Suppressor macrophage treated with lipopolysaccharide for 4 hours (primary cell): Measurements from ENCODE around the gene CARMIL3.

Source experiments
- DNase-seq: peaks from one replicate; pipeline ENCODE4 v3.0.0-alpha.2; 2020

CARMIL3 gene

GRCh38 chr14:24062216-24062980 is 10.6 kb downstream of the CARMIL3 start:
- DNase-seq: no peak

GRCh38 chr14:24063263-24063836 is 11.5 kb downstream of the CARMIL3 start:
- DNase-seq: no peak

GRCh38 chr14:24064091-24064795 is 12.4 kb downstream of the CARMIL3 start:
- no peak for DNase-seq

GRCh38 chr14:24064856-24065255 is 13.0 kb downstream of the CARMIL3 start:
- DNase-seq: no peak

DNA sequence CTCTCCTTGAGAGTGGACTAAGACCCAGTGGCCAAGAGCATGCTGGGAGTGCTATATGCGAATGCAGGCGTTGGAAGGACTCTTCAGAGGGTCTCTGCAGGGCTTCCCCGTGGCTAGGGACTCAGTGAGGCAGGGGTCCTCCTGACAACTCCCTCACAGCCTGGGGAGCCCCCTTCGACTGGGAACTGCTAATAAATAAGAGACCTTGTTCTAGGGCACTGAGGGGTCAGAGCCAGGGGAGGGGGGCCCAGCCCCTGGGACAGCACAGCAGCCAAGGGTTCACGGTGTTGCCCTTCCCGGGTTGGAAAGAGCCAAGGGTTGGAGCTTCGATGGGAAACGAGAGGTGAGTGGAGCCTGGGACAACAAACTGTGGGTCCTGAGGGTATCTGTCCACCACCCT is 13.6 kb downstream of the CARMIL3 start:
- no peak for DNase-seq

DNA sequence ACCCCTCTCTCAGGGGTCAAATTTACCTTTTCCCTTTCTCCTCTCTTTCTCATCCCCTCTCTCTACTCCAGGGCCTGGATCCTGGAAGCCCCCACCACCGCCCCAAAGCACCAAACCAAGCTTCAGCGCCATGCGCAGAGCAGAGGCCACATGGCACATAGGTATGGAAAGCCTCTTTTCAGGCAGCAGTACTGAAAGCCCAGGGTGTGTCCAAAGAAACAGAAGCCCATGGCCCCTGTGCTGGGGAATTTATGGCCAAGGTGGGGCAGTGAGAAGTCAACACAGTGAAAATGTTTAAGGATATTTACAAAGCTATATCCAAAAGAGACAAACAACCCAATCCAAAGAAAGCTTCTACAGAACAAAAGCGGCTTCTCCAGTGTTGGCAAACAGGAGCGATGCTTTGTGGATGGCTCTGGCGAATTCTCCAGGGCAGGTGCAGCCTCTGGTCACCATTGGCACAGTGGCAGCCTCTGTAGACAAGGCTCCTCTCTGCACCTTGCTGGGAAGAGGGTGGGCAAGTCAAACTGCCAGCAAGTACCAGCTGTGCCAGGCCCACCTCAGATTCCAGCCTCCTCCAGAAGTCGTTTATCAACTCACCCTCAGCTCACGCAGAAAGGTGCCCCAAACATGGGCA is 14.8 kb downstream of the CARMIL3 start:
- DNase-seq: no peak

DNA sequence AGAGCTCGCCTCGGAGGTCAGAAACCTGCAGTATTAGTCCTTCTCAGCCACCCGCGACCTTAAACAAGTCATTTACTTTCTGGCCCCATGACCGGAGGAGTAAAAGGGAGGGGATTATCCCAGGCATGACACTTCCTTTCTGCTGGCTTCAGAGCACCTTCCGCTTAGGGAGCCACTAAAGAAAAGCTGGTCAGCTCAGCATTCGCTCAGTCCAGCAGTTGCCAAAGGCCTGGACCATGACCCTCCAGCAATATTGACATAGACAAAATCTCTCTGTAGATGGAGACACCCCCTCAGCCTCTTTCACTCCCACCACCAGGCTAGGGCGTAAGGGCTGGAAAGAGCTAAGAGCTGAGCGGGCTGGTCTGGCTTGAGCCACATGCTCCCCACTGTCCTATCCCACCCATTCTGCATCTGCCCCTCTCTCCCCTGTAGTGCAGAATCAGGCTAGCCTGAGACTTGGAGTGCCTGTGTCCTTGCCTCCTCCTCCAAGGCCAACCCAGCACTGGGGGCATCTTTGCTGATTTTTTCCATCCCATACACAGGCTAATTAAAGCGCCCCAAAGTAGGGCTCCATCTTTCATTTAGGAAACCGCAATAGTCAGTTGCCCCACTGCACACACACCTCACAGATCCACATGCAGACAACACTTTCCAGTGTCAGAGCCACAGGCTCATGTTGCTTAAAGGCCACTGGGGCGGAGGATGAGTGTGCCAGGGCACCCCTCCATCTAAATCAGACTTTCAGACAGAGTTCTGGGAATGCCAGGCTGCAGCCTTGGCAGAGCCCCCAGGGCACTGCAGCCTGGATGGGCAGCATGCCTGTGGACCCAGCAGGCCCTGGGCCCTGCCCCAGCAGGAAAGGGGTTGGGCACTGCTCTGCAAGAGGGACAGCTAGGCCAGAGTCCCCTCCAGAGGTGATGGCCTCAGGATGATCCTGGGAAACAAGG is 15.6 kb downstream of the CARMIL3 start:
- DNase-seq: no peak

DNA sequence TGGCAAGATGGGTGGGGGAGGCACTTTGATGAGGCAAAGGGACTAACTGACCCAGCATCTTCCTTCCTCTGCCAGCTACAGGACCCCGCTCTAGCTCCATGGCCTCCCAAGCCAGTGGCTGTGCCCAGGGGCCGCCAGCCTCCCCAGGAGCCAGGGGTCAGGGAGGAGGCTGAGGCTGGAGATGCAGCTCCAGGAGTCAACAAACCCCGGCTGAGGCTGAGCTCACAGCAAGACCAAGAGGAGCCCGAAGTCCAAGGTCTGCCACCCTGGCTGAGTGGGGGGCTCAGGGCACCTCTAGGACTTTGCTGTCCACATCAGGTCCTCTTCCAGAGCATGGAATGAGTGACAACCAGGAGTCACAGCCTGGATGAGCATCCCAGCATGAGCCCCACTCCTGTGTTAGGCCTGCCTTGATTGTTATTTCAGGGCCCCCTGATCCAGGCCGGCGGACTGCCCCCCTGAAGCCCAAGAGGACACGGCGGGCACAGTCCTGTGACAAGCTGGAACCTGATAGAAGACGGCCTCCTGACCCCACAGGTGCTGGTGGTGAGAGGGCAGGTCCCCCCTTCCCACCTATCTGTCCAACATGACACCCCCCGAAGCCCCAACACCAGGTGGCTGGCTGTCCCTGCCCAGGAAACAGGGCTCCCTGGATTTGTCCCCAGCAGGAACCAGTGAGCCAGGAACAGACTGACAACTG is 17.1 kb downstream of the CARMIL3 start:
- DNase-seq: no peak

DNA sequence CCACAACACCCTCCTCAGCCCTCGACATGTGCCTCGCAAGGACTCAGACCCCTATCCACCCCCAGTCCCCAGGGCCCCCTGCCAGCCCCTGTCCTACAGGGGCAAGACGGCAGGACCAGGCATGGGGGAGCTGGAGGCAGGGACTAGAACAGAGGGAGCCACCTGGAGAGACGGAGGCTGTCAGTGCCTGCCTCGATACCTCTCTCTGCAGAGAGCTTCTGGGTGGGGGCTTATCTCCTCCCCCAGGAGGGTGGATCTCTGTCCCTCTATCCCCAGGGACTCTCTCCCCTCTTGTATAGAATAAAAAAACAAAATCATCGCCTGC is 17.6 kb downstream of the CARMIL3 start:
- DNase-seq: no peak

DNA sequence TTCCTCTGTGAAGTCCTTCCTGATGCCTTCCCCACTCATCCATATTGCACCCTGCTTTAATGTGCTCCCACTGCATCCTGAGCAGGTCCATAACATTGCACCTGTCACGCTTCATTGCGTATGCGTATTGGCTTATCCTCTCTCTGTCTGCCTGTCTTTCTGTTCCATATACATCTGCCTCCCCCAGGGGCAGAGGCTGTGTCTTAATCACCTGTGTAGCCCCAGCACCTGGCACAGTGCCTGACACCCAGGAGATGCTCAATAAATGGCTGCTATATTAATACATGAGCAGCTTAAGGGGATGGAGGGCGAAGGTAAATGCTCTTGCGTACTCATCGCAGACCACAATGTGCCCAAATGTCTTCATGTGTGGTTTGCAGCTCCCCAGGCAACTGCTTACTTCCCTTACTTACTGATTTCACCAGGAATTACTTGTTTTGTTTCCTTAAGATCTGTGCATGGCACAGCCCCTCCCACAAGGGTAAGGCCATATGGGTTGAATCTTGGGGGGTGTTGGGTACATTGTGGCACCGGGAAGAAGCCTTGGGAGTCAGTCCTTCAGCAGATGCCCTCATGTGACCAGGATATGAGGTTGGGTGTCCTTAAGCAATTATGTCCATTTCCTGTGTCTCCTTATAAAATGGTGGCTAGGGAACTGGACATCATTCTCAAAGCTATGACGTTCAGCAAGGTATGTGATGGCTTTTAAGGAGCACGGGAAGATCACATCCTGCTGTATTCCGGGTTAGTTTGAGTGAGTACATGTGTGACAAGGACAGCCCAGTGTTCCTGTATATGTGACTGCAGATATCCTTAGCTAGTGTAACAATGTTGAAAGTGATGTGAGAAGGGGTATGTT is 18.7 kb downstream of the CARMIL3 start:
- DNase-seq: no peak

DNA sequence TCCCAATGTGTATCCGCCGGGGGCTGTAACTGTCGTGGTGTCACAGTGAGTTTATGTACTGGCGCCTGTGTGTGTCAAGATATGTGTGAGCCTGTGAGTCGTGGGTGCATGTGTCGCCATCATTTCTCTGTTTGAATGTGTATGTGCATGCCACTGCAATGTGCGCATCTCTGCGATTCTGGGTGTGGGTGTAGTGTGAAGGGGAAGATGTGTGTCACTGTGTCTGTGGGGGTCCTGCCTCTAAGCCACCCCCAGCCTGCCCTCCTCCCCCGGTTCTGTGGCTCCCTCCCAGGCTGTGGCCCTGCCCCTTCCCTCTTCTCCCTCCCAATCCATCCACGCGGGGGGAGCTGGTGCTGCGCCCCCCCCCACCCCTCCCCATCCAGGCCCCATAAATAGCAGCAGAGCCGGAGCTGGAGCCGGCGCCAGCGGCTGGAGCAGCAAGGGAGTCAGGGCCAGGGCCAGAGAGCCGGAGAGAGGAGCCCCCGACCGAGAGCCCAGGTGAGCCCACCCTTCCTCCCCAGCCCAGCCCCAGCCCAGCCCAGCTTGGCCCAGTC is 19.4 kb downstream of the CARMIL3 start, which contains the start of gene CPNE6:
Gene CPNE6 (plus strand): TSS at position 419 of the 554 bp plus-strand sequence. CDS start 1,375 bp downstream, outside the sequence.
- DNase-seq: no peak

DNA sequence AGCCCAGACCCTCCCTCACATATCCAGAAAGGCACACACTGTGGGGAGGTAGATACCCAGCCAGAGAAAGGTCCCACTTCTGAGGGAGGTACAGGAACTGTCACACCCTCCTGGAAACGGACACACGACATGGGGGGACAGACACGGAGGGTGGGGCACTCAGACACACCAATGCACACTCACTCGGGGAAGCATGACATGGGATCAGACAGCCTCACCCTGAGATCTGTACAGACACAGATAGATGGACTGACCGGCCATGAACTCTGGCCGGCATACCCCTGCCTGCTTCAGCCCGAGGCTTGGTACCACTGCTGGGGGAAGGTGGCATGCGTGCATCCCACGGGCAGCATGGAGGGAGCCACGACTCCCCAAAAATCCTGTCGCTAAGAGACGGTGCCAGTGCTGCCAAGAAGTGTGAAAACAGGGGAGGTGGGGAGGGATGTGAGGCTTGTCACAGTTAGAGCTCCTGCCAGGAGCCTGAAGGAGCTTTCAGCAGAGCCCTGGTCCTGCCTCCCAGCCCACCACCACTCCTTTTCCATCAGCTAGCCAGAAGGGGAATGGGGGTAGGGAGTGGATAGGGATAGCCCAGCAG is 20.1 kb downstream of the CARMIL3 start:
- no peak for DNase-seq

GRCh38 chr14:24072436-24072835 is 20.6 kb downstream of the CARMIL3 start:
- no peak for DNase-seq

DNA sequence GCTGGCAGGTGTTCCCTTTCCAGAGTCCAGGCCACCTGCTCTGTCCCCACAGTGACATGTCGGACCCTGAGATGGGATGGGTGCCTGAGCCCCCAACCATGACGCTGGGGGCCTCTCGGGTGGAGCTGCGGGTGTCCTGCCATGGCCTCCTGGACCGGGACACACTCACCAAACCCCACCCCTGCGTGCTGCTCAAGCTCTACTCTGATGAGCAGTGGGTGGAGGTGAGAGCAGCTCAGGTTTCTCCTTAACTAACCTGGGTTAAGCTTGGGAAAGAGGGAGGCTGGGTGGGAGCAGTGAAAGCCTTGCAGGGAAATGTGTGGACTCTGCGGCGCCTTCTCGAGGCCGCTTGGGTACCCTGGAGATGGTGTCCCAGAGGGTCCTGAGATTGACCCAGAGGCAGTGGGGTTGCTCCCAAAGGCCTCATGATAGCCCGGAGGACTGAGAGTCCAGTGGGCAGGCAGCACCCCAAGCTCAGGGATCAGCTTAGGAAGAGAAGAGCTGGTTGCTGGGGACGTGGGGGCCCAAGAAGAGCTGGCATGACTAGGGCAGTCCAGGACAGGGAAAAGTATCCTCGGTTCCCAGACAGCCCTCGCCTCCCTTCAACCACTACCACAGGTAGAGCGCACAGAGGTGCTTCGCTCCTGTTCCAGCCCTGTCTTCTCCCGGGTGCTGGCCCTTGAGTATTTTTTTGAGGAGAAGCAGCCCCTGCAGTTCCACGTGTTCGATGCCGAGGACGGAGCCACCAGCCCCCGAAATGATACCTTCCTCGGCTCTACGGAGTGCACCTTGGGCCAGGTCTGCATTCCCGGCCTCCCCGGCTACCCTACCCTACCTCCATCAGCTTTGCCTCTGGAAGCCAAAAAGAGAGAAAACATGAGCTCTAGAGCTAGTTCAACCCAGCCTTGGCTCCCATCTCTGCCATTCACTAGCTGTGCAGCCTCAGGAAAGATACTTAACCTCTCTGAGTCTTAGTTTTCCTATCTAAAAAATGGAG is 21.4 kb downstream of the CARMIL3 start:
- DNase-seq: no peak

GRCh38 chr14:24074625-24075484 is 23.0 kb downstream of the CARMIL3 start:
- no peak for DNase-seq

DNA sequence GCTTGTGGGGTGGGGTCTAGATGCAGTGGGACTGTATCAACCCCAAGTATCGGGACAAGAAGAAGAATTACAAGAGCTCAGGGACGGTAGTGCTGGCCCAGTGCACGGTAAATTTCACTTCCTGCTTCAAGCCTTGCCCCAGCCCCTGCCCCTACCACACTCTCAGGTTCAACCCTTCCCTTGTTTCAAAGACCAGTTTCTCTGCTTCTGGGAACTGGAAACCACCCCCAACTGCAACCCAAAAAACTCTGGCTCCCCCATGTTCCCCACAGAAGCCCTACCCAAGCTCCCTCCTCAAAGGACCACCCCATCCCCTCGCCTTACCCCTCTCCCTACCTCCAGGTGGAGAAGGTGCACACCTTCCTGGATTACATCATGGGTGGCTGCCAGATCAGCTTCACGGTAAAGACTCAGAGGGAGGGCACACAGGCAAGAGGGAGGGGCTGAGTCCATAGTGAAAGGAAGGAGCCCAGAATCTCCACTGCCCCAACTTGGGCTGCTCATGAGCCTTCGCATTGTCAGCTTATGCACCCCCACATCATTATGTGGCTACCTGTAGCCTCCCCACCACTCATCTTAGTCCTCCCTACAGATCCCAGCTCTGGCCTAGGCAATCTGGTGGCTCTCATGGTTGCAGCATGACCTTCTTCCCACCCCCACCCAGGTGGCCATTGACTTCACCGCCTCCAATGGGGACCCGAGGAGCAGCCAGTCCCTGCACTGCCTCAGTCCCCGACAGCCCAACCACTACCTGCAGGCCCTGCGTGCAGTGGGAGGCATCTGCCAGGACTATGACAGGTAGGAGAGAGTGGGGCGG is 23.9 kb downstream of the CARMIL3 start:
- no peak for DNase-seq

GRCh38 chr14:24076302-24076601 is 24.4 kb downstream of the CARMIL3 start:
- no peak for DNase-seq
